NCI-H187 (cell line): Measurements from ENCODE around the gene ZNF616.

Experiments used
- DNase-seq, 2 experiments: peaks; one replicate each; lab custom pipeline; 2025; lab: John Stamatoyannopoulos, UW

ZNF616 gene

GRCh38 chr19:52139252-52140031, at the start of gene ZNF616:
ZNF616 (minus strand) TSS chr19:52139938; CDS start chr19:52130512, 9,426 bp downstream.
- peak; percentile 87 to 97 for DNase-seq

GRCh38 chr19:52188822-52189734, 49.3 kb upstream of the ZNF616 start:
- no peak for DNase-seq

GRCh38 chr19:52187407-52187806, 47.7 kb upstream of the ZNF616 start:
- DNase-seq = no peak

GRCh38 chr19:52176574-52176973, 36.8 kb upstream of the ZNF616 start:
- DNase-seq = no peak

- DNase-seq = no peak
Measured at GRCh38 chr19:52172347-52172746, 32.6 kb upstream of the ZNF616 start.

- DNase-seq = peak; percentile 79 to 80
Measured at GRCh38 chr19:52171321-52172169, 31.8 kb upstream of the ZNF616 start, which contains the start of gene ZNF836. ZNF836 (minus strand) TSS chr19:52171621; CDS start chr19:52168072, 3,549 bp downstream.

GRCh38 chr19:52170863-52171320, 31.2 kb upstream of the ZNF616 start:
- no peak for DNase-seq

- no peak for DNase-seq
Measured at GRCh38 chr19:52170304-52170703, 30.6 kb upstream of the ZNF616 start.

GRCh38 chr19:52155596-52156359, 16.0 kb upstream of the ZNF616 start:
- DNase-seq = no peak

GRCh38 chr19:52148256-52148655, 8.5 kb upstream of the ZNF616 start:
- DNase-seq = no peak

- DNase-seq = no peak
Measured at GRCh38 chr19:52142001-52142595, 2.4 kb upstream of the ZNF616 start.

- no peak for DNase-seq
Measured at GRCh38 chr19:52141203-52141602, 1.5 kb upstream of the ZNF616 start.

GRCh38 chr19:52140032-52140710, 433 bp upstream of the ZNF616 start:
- no peak for DNase-seq

- DNase-seq = no peak
Measured at GRCh38 chr19:52138983-52139251, 821 bp downstream of the ZNF616 start.

GRCh38 chr19:52138278-52138982, 1.3 kb downstream of the ZNF616 start:
- peak in 1 of 2 experiments; percentile 25 for DNase-seq

- no peak for DNase-seq
Measured at GRCh38 chr19:52120286-52120685, 19.5 kb downstream of the ZNF616 start.

- no peak for DNase-seq
Measured at GRCh38 chr19:52115526-52116053, 24.1 kb downstream of the ZNF616 start.

- DNase-seq = no peak
Measured at GRCh38 chr19:52114691-52115090, 25.0 kb downstream of the ZNF616 start.

- DNase-seq = no peak
Measured at GRCh38 chr19:52112624-52113023, 27.1 kb downstream of the ZNF616 start.
